ENCODE data around the gene SLC26A9.

DNA sequence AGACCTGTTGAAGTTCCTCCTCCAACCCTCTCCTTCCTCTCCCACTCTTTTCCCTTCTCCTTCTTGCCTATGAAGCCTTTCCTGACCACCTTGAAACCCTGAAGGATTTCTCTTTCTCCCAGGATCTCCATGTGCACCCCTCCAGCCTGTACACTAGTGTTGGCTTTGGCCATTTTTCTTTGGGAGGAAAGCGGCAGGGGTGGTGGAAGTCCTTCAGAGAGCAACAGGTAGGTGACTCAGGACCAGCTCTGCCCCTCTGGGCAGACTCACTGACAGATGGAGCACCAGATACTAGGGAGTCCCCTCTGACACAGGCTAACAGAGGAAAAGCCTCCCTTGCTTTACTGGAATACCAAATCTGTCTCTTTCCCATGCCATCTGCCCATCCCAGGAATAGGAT lies 4.6 kb downstream of the SLC26A9 start:
- TF ChIP-seq POLR2AphosphoS5 (IDR thresholded peaks at IDR 0.05; ENCODE audit: low read depth, low read length): no peak
- no peak for TF ChIP-seq POLR2A (IDR thresholded peaks at IDR 0.05; ENCODE audit: low read depth, low read length)
- no peak for TF ChIP-seq TAF1 (IDR thresholded peaks at IDR 0.05; ENCODE audit: borderline replicate concordance, low read depth, low read length)
